GM23248 (cell line): ENCODE data around the gene RIC3. TPM values are rescaled to one million over a fixed set of nuclear protein-coding genes. Genes with fewer than 3 reads are reported as not detected.

Source experiments
- DNase-seq: peaks from one replicate; pipeline ENCODE4 v3.0.0-alpha.2; 2015
- H2AFZ ChIP-seq: fragments of 200-600 bp; sonication (generic); 2 replicates; pipeline ENCODE4 v1.6.1; 2016; ENCODE audit warnings: antibody characterized with exemption
- H3F3A ChIP-seq: fragments of 200-600 bp; sonication (generic); 2 replicates; pipeline ENCODE4 v1.6.1; 2016; ENCODE audit warnings: mild to moderate bottlenecking, antibody characterized with exemption, mixed run types; ENCODE audit not compliant: insufficient read depth
- H3K27ac ChIP-seq: fragments of 200-600 bp; sonication (generic); 2 replicates; pipeline ENCODE4 v1.5.1; 2016; ENCODE audit warnings: mild to moderate bottlenecking
- H3K27me3 ChIP-seq: fragments of 200-600 bp; sonication (generic); replicated peaks from 2 replicates; pipeline ENCODE4 v1.6.1; 2016; ENCODE audit warnings: mild to moderate bottlenecking; ENCODE audit not compliant: insufficient read depth
- H3K36me3 ChIP-seq: fragments of 200-600 bp; sonication (generic); 2 replicates; pipeline ENCODE4 v1.6.1; 2016; ENCODE audit warnings: low read depth, mild to moderate bottlenecking
- H3K4me1 ChIP-seq: fragments of 200-600 bp; sonication (generic); 2 replicates; pipeline ENCODE4 v1.6.1; 2016; ENCODE audit warnings: mild to moderate bottlenecking; ENCODE audit not compliant: insufficient read depth
- H3K4me2 ChIP-seq: fragments of 200-600 bp; sonication (generic); one replicate; pipeline ENCODE4 v1.6.1; 2016; ENCODE audit warnings: mild to moderate bottlenecking; ENCODE audit not compliant: unreplicated experiment
- H3K4me3 ChIP-seq: fragments of 200-600 bp; sonication (generic); 2 replicates; pipeline ENCODE4 v1.5.1; 2016; ENCODE audit warnings: mild to moderate bottlenecking
- H3K79me2 ChIP-seq: fragments of 200-600 bp; sonication (generic); 2 replicates; pipeline ENCODE4 v1.6.1; 2016; ENCODE audit warnings: mild to moderate bottlenecking; ENCODE audit not compliant: insufficient read depth
- H3K9ac ChIP-seq: fragments of 200-600 bp; sonication (generic); 2 replicates; pipeline ENCODE4 v1.6.1; 2016; ENCODE audit warnings: mild to moderate bottlenecking
- H3K9me2 ChIP-seq: fragments of 200-600 bp; sonication (generic); 2 replicates; pipeline ENCODE4 v1.6.1; 2016; ENCODE audit warnings: mixed run types, mild to moderate bottlenecking, moderate library complexity; ENCODE audit not compliant: insufficient read depth
- H3K9me3 ChIP-seq: fragments of 200-600 bp; sonication (generic); one replicate; pipeline ENCODE4 v1.6.1; 2017; ENCODE audit warnings: low read depth
- H4K20me1 ChIP-seq: fragments of 200-600 bp; sonication (generic); 2 replicates; pipeline ENCODE4 v1.6.0; 2016; ENCODE audit not compliant: insufficient read depth
- EZH2 ChIP-seq: fragments of 200-600 bp; sonication (generic); IDR thresholded peaks from 2 replicates; pipeline ENCODE4 v1.6.1; 2018; ENCODE audit warnings: antibody characterized with exemption, mild to moderate bottlenecking; ENCODE audit not compliant: insufficient read depth, poor library complexity, severe bottlenecking
- EZH2phosphoT487 ChIP-seq: fragments of 200-600 bp; sonication (generic); IDR thresholded peaks from 2 replicates; pipeline ENCODE4 v1.6.1; 2018; ENCODE audit warnings: antibody characterized with exemption, moderate library complexity, mild to moderate bottlenecking, low read depth; ENCODE audit not compliant: insufficient read depth
- WGBS, 2 experiments: methylation state at CpG; one replicate each; pipeline ENCODE4 v1.1.6; 2015 to 2017; ENCODE audit warnings: low lambda C conversion rate in 2 of 2, low coverage in 1 of 2; ENCODE audit errors: missing lambda C conversion rate in 2 of 2; 5-methylcytosine and 5-hydroxymethylcytosine counted together
- in situ Hi-C: fragments of 300-500 bp; cut with MboI; formaldehyde crosslinking; loops from 2 replicates; pipeline ENCODE4 v1.15.0; 2020
- polyA plus RNA-seq: library from polyadenylated mRNA; unstranded; fragments of >200 nt; fragmentation: Nextera tagmentation; extraction: Ambion mirVana; gene quantifications from 2 replicates; pipeline ENCODE4 v1.2.1, GENCODE V29; 2016
- total RNA-seq: library from RNA; depleted of rRNA; stranded (reverse); fragments of >200 nt; shearing (Covaris generic); gene quantifications from 2 replicates; pipeline ENCODE4 v1.2.3, GENCODE V29; 2014

Gene RIC3
- total and polyA plus RNA-seq, 2 experiments from 2014 or later: 0.06 TPM; not detected in 1

DNA sequence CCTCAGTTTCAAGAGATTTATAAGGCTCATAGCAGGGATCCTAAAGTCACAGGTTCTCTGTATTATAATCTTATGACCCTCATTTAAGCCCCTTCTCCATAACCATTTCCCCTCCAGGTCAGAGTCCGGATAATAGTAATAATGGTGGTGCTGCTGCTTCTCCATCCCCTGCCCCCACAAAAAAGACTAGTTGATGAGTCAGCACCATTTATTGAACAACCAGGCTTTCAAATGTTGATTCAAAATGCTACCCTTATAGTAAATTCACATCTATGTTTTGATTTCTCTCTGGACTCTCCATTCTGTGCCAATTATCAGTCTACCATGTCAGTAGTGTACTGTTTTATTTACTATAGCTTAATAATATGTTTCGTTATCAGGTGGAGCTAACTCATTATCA lies 17.6 kb upstream of the RIC3 start:
- Histone ChIP-seq H3K79me2 (no peaks in the 10 kb centered on the region), H4K20me1 (no peaks in the 10 kb centered on the region), H3K36me3 (no peaks in the 10 kb centered on the region), H3K9me2 (no peaks in the 10 kb centered on the region), H2AFZ (no peak overlapping the region), H3K9me3 (no peaks in the 10 kb centered on the region), H3K4me2 (no peak overlapping the region), H3K9ac (no peak overlapping the region), H3K4me1 (no peaks in the 10 kb centered on the region), H3K27ac (no peak overlapping the region), H3K4me3 (no peak overlapping the region), H3K27me3 (peaks cover 12% of the 10 kb centered on the region), H3F3A (no peaks in the 10 kb centered on the region)
- 69 to 70% methylated on average over 2 of the region's 2 CpGs for WGBS, 2 experiments
- no peak for TF ChIP-seq EZH2phosphoT487
- TF ChIP-seq EZH2: no peak
- in situ Hi-C loops: no loop called here
- DNase-seq: no peak

DNA sequence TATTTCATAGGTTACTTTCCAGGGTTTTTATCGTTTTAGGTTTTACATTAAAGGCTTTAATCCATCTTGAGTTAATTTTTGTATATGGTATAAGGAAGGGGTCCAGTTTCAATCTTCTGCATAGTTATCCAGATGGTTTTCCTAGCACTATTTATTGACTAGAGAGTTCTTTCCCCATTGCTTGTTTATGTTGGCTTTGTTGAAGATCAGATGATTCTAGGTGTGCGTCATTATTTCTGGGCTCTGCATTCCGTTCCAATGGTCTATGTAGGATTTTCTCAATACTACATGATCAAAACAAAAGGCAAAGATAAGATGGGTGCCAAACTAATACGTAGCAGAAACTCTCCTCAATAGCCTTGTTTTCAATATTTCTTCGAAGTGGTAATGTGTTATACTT lies 14.3 kb upstream of the RIC3 start:
- no peak overlapping the region for H3K4me3 ChIP-seq
- H3K9ac ChIP-seq: no peak overlapping the region
- H3K4me2 ChIP-seq: no peak overlapping the region
- in situ Hi-C loops: no loop called here
- DNase-seq: peak; percentile 5
- 31 to 38% methylated on average over 5 of the region's 5 CpGs for WGBS, 2 experiments
- no peaks in the 10 kb centered on the region for H3K9me2 ChIP-seq
- H3F3A ChIP-seq: no peaks in the 10 kb centered on the region
- H2AFZ ChIP-seq: no peak overlapping the region
- no peaks in the 10 kb centered on the region for H3K36me3 ChIP-seq
- H3K9me3 ChIP-seq: no peaks in the 10 kb centered on the region
- peaks cover 18% of the 10 kb centered on the region; the same call in 1 of the 2 replicates for H3K27me3 ChIP-seq
- H3K27ac ChIP-seq: no peak overlapping the region
- TF ChIP-seq EZH2: no peak
- no peak for TF ChIP-seq EZH2phosphoT487
- no peaks in the 10 kb centered on the region for H4K20me1 ChIP-seq
- no peaks in the 10 kb centered on the region for H3K4me1 ChIP-seq
- no peaks in the 10 kb centered on the region for H3K79me2 ChIP-seq

GRCh38 chr11:8180469-8180868 lies 11.6 kb upstream of the RIC3 start:
- peaks cover 15% of the 10 kb centered on the region; the same call in 1 of the 2 replicates for H3K27me3 ChIP-seq
- in situ Hi-C loops: no loop called here
- no peaks in the 10 kb centered on the region for H3K36me3 ChIP-seq
- DNase-seq: no peak
- H3K79me2 ChIP-seq: no peaks in the 10 kb centered on the region
- H4K20me1 ChIP-seq: no peaks in the 10 kb centered on the region
- H3K9me2 ChIP-seq: no peaks in the 10 kb centered on the region
- no peak overlapping the region for H3K4me3 ChIP-seq
- H3K27ac ChIP-seq: no peak overlapping the region
- H2AFZ ChIP-seq: no peak overlapping the region
- H3K9ac ChIP-seq: no peak overlapping the region
- H3K9me3 ChIP-seq: no peaks in the 10 kb centered on the region
- H3K4me1 ChIP-seq: no peaks in the 10 kb centered on the region
- WGBS, 2 experiments: 39 to 48% methylated on average over 4 of the region's 4 CpGs
- no peaks in the 10 kb centered on the region for H3F3A ChIP-seq
- TF ChIP-seq EZH2: no peak
- no peak for TF ChIP-seq EZH2phosphoT487
- no peak overlapping the region for H3K4me2 ChIP-seq

- Histone ChIP-seq H3K27ac (no peak overlapping the region), H3K27me3 (peaks cover 15% of the 10 kb centered on the region; the same call in 1 of the 2 replicates), H3K9me3 (no peaks in the 10 kb centered on the region), H3K36me3 (no peaks in the 10 kb centered on the region), H3K9me2 (no peaks in the 10 kb centered on the region), H3F3A (no peaks in the 10 kb centered on the region), H3K9ac (no peak overlapping the region), H3K4me2 (no peak overlapping the region), H3K79me2 (no peaks in the 10 kb centered on the region), H3K4me1 (no peaks in the 10 kb centered on the region), H2AFZ (no peak overlapping the region), H4K20me1 (no peaks in the 10 kb centered on the region), H3K4me3 (no peak overlapping the region)
- TF ChIP-seq EZH2phosphoT487 (no peak), EZH2 (no peak)
- 10 to 25% methylated on average over 1 of the region's 1 CpG for WGBS, 2 experiments
- in situ Hi-C loops: no loop called here
- DNase-seq: no peak
These were observed 9.5 kb upstream of the RIC3 start for GRCh38 chr11:8178297-8178696.

- Histone ChIP-seq H3F3A (no peaks in the 10 kb centered on the region), H3K4me3 (no peak overlapping the region), H2AFZ (no peak overlapping the region), H3K4me1 (no peaks in the 10 kb centered on the region), H3K36me3 (no peaks in the 10 kb centered on the region), H3K9me2 (no peaks in the 10 kb centered on the region), H3K9ac (no peak overlapping the region), H3K79me2 (no peaks in the 10 kb centered on the region), H4K20me1 (no peaks in the 10 kb centered on the region), H3K9me3 (no peaks in the 10 kb centered on the region), H3K27me3 (peaks cover 15% of the 10 kb centered on the region; the same call in 1 of the 2 replicates), H3K4me2 (no peak overlapping the region), H3K27ac (no peak overlapping the region)
- in situ Hi-C loops: no loop called here
- DNase-seq: no peak
- 10 to 17% methylated on average over 5 of the region's 5 CpGs for WGBS, 2 experiments
- TF ChIP-seq EZH2phosphoT487 (no peak), EZH2 (no peak)
These were observed 8.3 kb upstream of the RIC3 start for GRCh38 chr11:8177136-8177535.
